Endothelial cell of umbilical vein (primary cell): ENCODE measurements around the gene SLC1A3. TPM values are rescaled to one million over a fixed set of nuclear protein-coding genes. Genes with fewer than 3 reads are reported as not detected.

Experiments used
- BruUV-seq: library from RNA; stranded (reverse); fragments of 400-500 nt; replicated peaks from 2 replicates; lab custom pipeline; 2021; lab: Mats Ljungman, UMichigan
- CTCF ChIA-PET: fragments of 300-600, 350-600 bp; sonication (Branson Sonifier 250); formaldehyde crosslinking; loops from one replicate; lab custom pipeline; 2021; ENCODE audit warnings: antibody characterized with exemption, inconsistent platforms; lab: Charles Lee
- POLR2A ChIA-PET: fragments of 300-600, 350-600 bp; sonication (Branson Sonifier 250); formaldehyde crosslinking; loops from one replicate; lab custom pipeline; 2021; ENCODE audit warnings: antibody characterized with exemption, inconsistent platforms; lab: Charles Lee
- DNase-seq: peaks from one replicate; pipeline ENCODE4 v3.0.0-alpha.2; 2011; ENCODE audit warnings: low read depth, low spot score
- FAIRE-seq: peaks from 2 replicates; lab custom pipeline; 2011; peaks lifted over from hg19 to GRCh38; lab: Jason Lieb, UNC
- H2AFZ ChIP-seq: 2 replicates; pipeline ENCODE4 v1.6.0; 2012; ENCODE audit warnings: low read depth, low read length, control low read depth, inconsistent platforms
- H3K27ac ChIP-seq: 2 replicates; pipeline ENCODE4 v1.5.1; 2011; ENCODE audit warnings: low read depth, mild to moderate bottlenecking, control low read depth, low read length, moderate library complexity; ENCODE audit not compliant: insufficient read depth
- H3K27me3 ChIP-seq, 2 experiments: 2 replicates each; pipeline versions ENCODE4 v1.6.0 to v1.6.1; 2011; ENCODE audit warnings: low read length in 2 of 2, mixed read lengths in 1 of 2; ENCODE audit not compliant: control insufficient read depth in 2 of 2, insufficient read depth in 2 of 2
- H3K36me3 ChIP-seq, 2 experiments: 2 replicates in 1 of 2; 3 replicates in 1 of 2; pipeline ENCODE4 v1.5.1; 2011; ENCODE audit warnings: low read length in 2 of 2, mild to moderate bottlenecking in 1 of 2, moderate library complexity in 1 of 2; ENCODE audit not compliant: control insufficient read depth in 2 of 2, insufficient read depth in 2 of 2; ENCODE audit errors: extremely low read depth in 1 of 2
- H3K4me1 ChIP-seq: 3 replicates; pipeline ENCODE4 v1.5.1; 2011; ENCODE audit warnings: mild to moderate bottlenecking, low read length; ENCODE audit not compliant: control insufficient read depth, insufficient read depth; ENCODE audit errors: extremely low read depth
- H3K4me2 ChIP-seq: 2 replicates; pipeline ENCODE4 v1.6.1; 2011; ENCODE audit warnings: low read length, control low read depth, mixed read lengths; ENCODE audit not compliant: insufficient read depth
- H3K4me3 ChIP-seq, 3 experiments: fragments of 200-600 bp in 1 of 3; sonication (generic), shearing (Covaris generic) in 1 of 3; replicated peaks in 1 of 3; 2 replicates each; pipeline ENCODE4 v1.5.1; 2011 to 2016; ENCODE audit warnings: control low read depth in 3 of 3, low read length in 3 of 3, mild to moderate bottlenecking in 2 of 3, inconsistent platforms in 1 of 3, low read depth in 1 of 3, moderate library complexity in 1 of 3; ENCODE audit not compliant: insufficient read depth in 1 of 3
- H3K79me2 ChIP-seq: 2 replicates; pipeline ENCODE4 v1.6.0; 2012; ENCODE audit warnings: low read length, inconsistent platforms; ENCODE audit not compliant: control insufficient read depth, insufficient read depth
- H3K9ac ChIP-seq: replicated peaks from 2 replicates; pipeline ENCODE3; 2011; ENCODE audit warnings: low read length, control low read depth; ENCODE audit not compliant: insufficient read depth; ENCODE audit errors: extremely low read depth
- H3K9me1 ChIP-seq: replicated peaks from 3 replicates; pipeline ENCODE4 v1.6.0; 2011; ENCODE audit warnings: mild to moderate bottlenecking, low read length; ENCODE audit not compliant: control insufficient read depth, insufficient read depth; ENCODE audit errors: extremely low read depth
- H3K9me3 ChIP-seq: replicated peaks from 2 replicates; pipeline ENCODE4 v1.5.1; 2012; ENCODE audit warnings: low read length, inconsistent platforms; ENCODE audit not compliant: control insufficient read depth, insufficient read depth
- H4K20me1 ChIP-seq: replicated peaks from 2 replicates; pipeline ENCODE3; 2011; ENCODE audit warnings: mild to moderate bottlenecking, low read length; ENCODE audit not compliant: control insufficient read depth, insufficient read depth; ENCODE audit errors: extremely low read depth
- CTCF ChIP-seq, 2 donors: IDR thresholded peaks; 1 replicate in 1 of 2; 2 replicates in 1 of 2; pipeline ENCODE4 v1.5.1; 2011; ENCODE audit warnings: low read length in 2 of 2, mild to moderate bottlenecking in 2 of 2, moderate library complexity in 2 of 2, control low read depth in 1 of 2, inconsistent platforms in 1 of 2, low read depth in 1 of 2; ENCODE audit not compliant: insufficient read depth in 1 of 2; ENCODE audit errors: extremely low read depth in 1 of 2
- EZH2 ChIP-seq: IDR thresholded peaks from 2 replicates; pipeline ENCODE4 v1.6.1; 2012; ENCODE audit warnings: borderline replicate concordance, low read depth, mild to moderate bottlenecking, moderate library complexity, low read length, inconsistent platforms; ENCODE audit not compliant: severe bottlenecking
- FOS ChIP-seq: IDR thresholded peaks from 2 replicates; pipeline ENCODE4 v1.6.1; 2011; ENCODE audit warnings: mild to moderate bottlenecking, low read length, moderate library complexity, borderline replicate concordance; ENCODE audit not compliant: insufficient read depth
- GATA2 ChIP-seq: IDR thresholded peaks from 2 replicates; pipeline ENCODE4 v1.7.0; 2011; ENCODE audit warnings: low read depth, mild to moderate bottlenecking, moderate library complexity, mixed read lengths, low read length; ENCODE audit not compliant: insufficient read length, insufficient read depth
- JUN ChIP-seq: IDR thresholded peaks from 2 replicates; pipeline ENCODE4 v1.6.1; 2011; ENCODE audit warnings: borderline replicate concordance, low read depth; ENCODE audit not compliant: insufficient read length, insufficient read depth
- MYC ChIP-seq: IDR thresholded peaks from one replicate; pipeline ENCODE4 v1.6.1; 2011; ENCODE audit warnings: mild to moderate bottlenecking, low read depth, low read length
- POLR2A ChIP-seq: IDR thresholded peaks from 2 replicates; pipeline ENCODE4 v1.6.1; 2012; ENCODE audit warnings: low read depth, mild to moderate bottlenecking, control low read depth, low read length
- POLR2AphosphoS5 ChIP-seq: IDR thresholded peaks from 2 replicates; pipeline ENCODE4 v1.6.1; 2012; ENCODE audit warnings: low read depth, mild to moderate bottlenecking, control low read depth, low read length, moderate library complexity; ENCODE audit not compliant: insufficient read depth
- dilution Hi-C: fragments of 300-500 bp; cut with MboI; formaldehyde crosslinking; loops from one replicate; pipeline ENCODE4 v1.15.0; 2019; ENCODE audit warnings: low sequenced_read_pairs; ENCODE audit not compliant: extremely low pct_ligation_motif_present
- intact Hi-C: fragments of 100-400 bp; cut with micrococcal nuclease; formaldehyde crosslinking; loops from one replicate; pipeline ENCODE4 v1.10.0; 2022
- polyA plus RNA-seq, 4 experiments: library from polyadenylated mRNA; depleted of rRNA in 3 of 4; stranded (reverse) in 3 of 4; unstranded in 1 of 4; fragments of >200 nt; gene quantifications; 2 replicates each; pipeline versions ENCODE4 v1.2.1 to v1.2.3, GENCODE V29; 2011 to 2012; ENCODE audit warnings: missing spikeins in 1 of 4
- total RNA-seq: library from RNA; stranded (reverse); gene quantifications from 2 replicates; pipeline ENCODE4 v1.2.3, GENCODE V29; 2021
- TF ChIP-seq, protein P1 (sequence below): IDR thresholded peaks from 2 replicates; pipeline ENCODE4 v1.6.1; 2011; ENCODE audit not compliant: insufficient read depth, insufficient read length

Gene SLC1A3
- total and polyA plus RNA-seq, 2 donors (not counting 3 experiments of a cell fraction or from before 2014, with no cell fraction given), result 0.36 TPM; not detected in 1

DNA sequence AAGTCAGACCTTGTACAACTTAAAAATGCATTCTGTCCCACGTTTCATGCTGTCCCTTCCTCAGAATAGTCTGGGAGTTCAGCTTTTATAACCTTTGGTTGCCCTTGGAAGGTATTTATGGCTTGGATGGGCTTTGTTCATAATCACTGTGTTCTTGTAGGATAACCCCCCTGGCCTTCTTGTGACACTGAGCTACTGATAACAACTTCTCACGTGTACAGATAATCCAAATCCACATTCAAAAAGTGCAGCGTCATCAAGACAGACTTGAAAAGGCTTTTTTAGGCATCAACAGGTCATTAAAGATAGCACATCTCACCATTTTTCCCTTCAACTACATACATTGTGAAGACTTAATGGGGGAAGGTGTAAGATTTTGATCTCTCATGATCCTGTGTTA, 42.0 kb downstream of the SLC1A3 start:
- intact Hi-C loops, result no loop called here
- DNase-seq (no peak), FAIRE-seq (no peak)
- H3K27me3 ChIP-seq, result no peaks in the 10 kb centered on the region
- no peak overlapping the region for H3K9ac ChIP-seq
- ChIA-PET CTCF (no interaction called here), POLR2A (no interaction called here)
- no peak for TF ChIP-seq EZH2
- no peak for TF ChIP-seq POLR2A
- no peak for TF ChIP-seq CTCF (IDR thresholded peaks at IDR 0.05; ENCODE audit: extremely low read depth in 1 of 2, insufficient read depth in 1 of 2, low read depth in 1 of 2, low read length in 2 of 2)
- TF ChIP-seq POLR2AphosphoS5, result no peak
- no peak for TF ChIP-seq FOS
- TF ChIP-seq, protein P1, sequence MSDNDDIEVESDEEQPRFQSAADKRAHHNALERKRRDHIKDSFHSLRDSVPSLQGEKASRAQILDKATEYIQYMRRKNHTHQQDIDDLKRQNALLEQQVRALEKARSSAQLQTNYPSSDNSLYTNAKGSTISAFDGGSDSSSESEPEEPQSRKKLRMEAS, result no peak
- no peak for TF ChIP-seq MYC
- no peak for TF ChIP-seq JUN
- TF ChIP-seq GATA2, result no peak
- H3K36me3 ChIP-seq, result no peaks in the 10 kb centered on the region
- dilution Hi-C loops, result no loop called here
- no peak overlapping the region for H3K4me2 ChIP-seq
- H3K9me1 ChIP-seq, result no peaks in the 10 kb centered on the region
- no peak overlapping the region for H3K4me3 ChIP-seq
- no peaks in the 10 kb centered on the region for H4K20me1 ChIP-seq
- no TSS peak for BruUV-seq
- no peaks in the 10 kb centered on the region for H3K79me2 ChIP-seq
- no peak overlapping the region for H3K27ac ChIP-seq
- H3K9me3 ChIP-seq, result no peaks in the 10 kb centered on the region
- H3K4me1 ChIP-seq, result no peaks in the 10 kb centered on the region
- H2AFZ ChIP-seq, result no peak overlapping the region
